IMR-90 (cell line): Measurements from ENCODE around the gene PIKFYVE. TPM values are rescaled to one million over a fixed set of nuclear protein-coding genes. Genes with fewer than 3 reads are reported as not detected.

ENCODE experiments used
- ATAC-seq: fragments of 200-7000 bp; cut with Tn5 transposase; 2 replicates; pipeline ENCODE4 v1.9.1; 2020; ENCODE audit warnings: low read depth, mild to moderate bottlenecking, moderate library complexity
- BruUV-seq: library from RNA; stranded (reverse); fragments of 400-500 nt; replicated peaks from 2 replicates; lab custom pipeline; 2021; lab: Mats Ljungman, UMichigan
- CTCF ChIA-PET: fragments of 300-600 bp; formaldehyde crosslinking; extraction: SDS; loops from one replicate; lab custom pipeline; 2021; ENCODE audit warnings: antibody characterized with exemption; lab: Yijun Ruan, JAX
- POLR2A ChIA-PET: fragments of 300-600 bp; sonication (Branson Sonifier 250); formaldehyde crosslinking; loops from one replicate; lab custom pipeline; 2022; ENCODE audit warnings: antibody characterized with exemption; ENCODE audit not compliant: unreplicated experiment; lab: Charles Lee
- DNase-seq: peaks from one replicate; pipeline ENCODE4 v3.0.0; 2013
- H2AFZ ChIP-seq: replicated peaks from 2 replicates; pipeline ENCODE3; 2013; ENCODE audit warnings: low read length, mild to moderate bottlenecking; ENCODE audit not compliant: poor library complexity
- H2AK5ac ChIP-seq: 2 replicates; pipeline ENCODE4 v1.6.1; 2013; ENCODE audit warnings: low read depth, low read length, inconsistent platforms
- H2AK9ac ChIP-seq: replicated peaks from 2 replicates; pipeline ENCODE3; 2013; ENCODE audit warnings: mild to moderate bottlenecking, low read depth, low read length, moderate library complexity; ENCODE audit not compliant: poor library complexity
- H2BK120ac ChIP-seq: 2 replicates; pipeline ENCODE4 v1.6.1; 2013; ENCODE audit warnings: low read depth, low read length, inconsistent platforms
- H2BK15ac ChIP-seq: 3 replicates; pipeline ENCODE4 v1.6.1; 2013; ENCODE audit warnings: low read depth, low read length, inconsistent platforms
- H2BK20ac ChIP-seq: 2 replicates; pipeline ENCODE4 v1.6.1; 2013; ENCODE audit warnings: low read depth, mild to moderate bottlenecking, inconsistent platforms, low read length, moderate library complexity
- H2BK5ac ChIP-seq: 2 replicates; pipeline ENCODE4 v1.6.1; 2013; ENCODE audit warnings: mild to moderate bottlenecking, low read depth, low read length, inconsistent platforms; ENCODE audit not compliant: poor library complexity, severe bottlenecking
- H3K14ac ChIP-seq: replicated peaks from 2 replicates; pipeline ENCODE4 v1.6.1; 2013; ENCODE audit warnings: low read depth, low read length, inconsistent platforms
- H3K18ac ChIP-seq: 2 replicates; pipeline ENCODE4 v1.6.1; 2013; ENCODE audit warnings: low read depth, low read length, control low read depth
- H3K23ac ChIP-seq: 2 replicates; pipeline ENCODE4 v1.6.1; 2013; ENCODE audit warnings: low read depth, low read length, inconsistent platforms
- H3K27ac ChIP-seq: 2 replicates; pipeline ENCODE4 v1.5.1; 2013; ENCODE audit warnings: mild to moderate bottlenecking, control low read depth, low read length; ENCODE audit not compliant: insufficient read depth
- H3K27me3 ChIP-seq: 2 replicates; pipeline ENCODE4 v1.6.1; 2013; ENCODE audit warnings: low read length; ENCODE audit not compliant: control insufficient read depth, insufficient read depth
- H3K36me3 ChIP-seq: 2 replicates; pipeline ENCODE4 v1.6.1; 2013; ENCODE audit warnings: low read length, mixed read lengths; ENCODE audit not compliant: control insufficient read depth, insufficient read depth
- H3K4ac ChIP-seq: 2 replicates; pipeline ENCODE4 v1.6.1; 2013; ENCODE audit warnings: low read depth, low read length, inconsistent platforms
- H3K4me1 ChIP-seq: 2 replicates; pipeline ENCODE4 v1.6.1; 2013; ENCODE audit warnings: low read length, mixed read lengths; ENCODE audit not compliant: control insufficient read depth, insufficient read depth
- H3K4me2 ChIP-seq: 2 replicates; pipeline ENCODE4 v1.6.1; 2013; ENCODE audit warnings: low read depth, mild to moderate bottlenecking, control low read depth, low read length, moderate library complexity
- H3K4me3 ChIP-seq: 2 replicates; pipeline ENCODE4 v1.5.1; 2013; ENCODE audit warnings: low read depth, mild to moderate bottlenecking, control low read depth, low read length, moderate library complexity; ENCODE audit not compliant: insufficient read depth
- H3K56ac ChIP-seq: 2 replicates; pipeline ENCODE4 v1.6.1; 2013; ENCODE audit warnings: low read length, inconsistent platforms; ENCODE audit not compliant: insufficient read depth; ENCODE audit errors: extremely low read depth
- H3K79me1 ChIP-seq, 2 experiments: 2 replicates each; pipeline ENCODE4 v1.6.1; 2013; ENCODE audit warnings: low read length in 2 of 2, inconsistent platforms in 1 of 2, low read depth in 1 of 2
- H3K9ac ChIP-seq: 2 replicates; pipeline ENCODE4 v1.6.1; 2013; ENCODE audit warnings: low read depth, low read length, control low read depth
- H3K9me1 ChIP-seq: 2 replicates; pipeline ENCODE4 v1.6.1; 2013; ENCODE audit warnings: low read length, inconsistent platforms; ENCODE audit not compliant: insufficient read depth
- H3K9me3 ChIP-seq: 2 replicates; pipeline ENCODE4 v1.6.1; 2013; ENCODE audit warnings: low read length; ENCODE audit not compliant: control insufficient read depth, insufficient read depth
- H4K20me1 ChIP-seq: 2 replicates; pipeline ENCODE4 v1.6.1; 2013; ENCODE audit warnings: low read length, inconsistent platforms; ENCODE audit not compliant: insufficient read depth
- H4K5ac ChIP-seq: 2 replicates; pipeline ENCODE4 v1.6.1; 2013; ENCODE audit warnings: mild to moderate bottlenecking, low read depth, low read length, control low read depth
- H4K8ac ChIP-seq, 2 experiments: 2 replicates each; pipeline ENCODE4 v1.6.1; 2013; ENCODE audit warnings: low read depth in 2 of 2, low read length in 2 of 2, control low read depth in 1 of 2, inconsistent platforms in 1 of 2
- H4K91ac ChIP-seq: 2 replicates; pipeline ENCODE4 v1.6.1; 2013; ENCODE audit warnings: low read depth, low read length, inconsistent platforms; ENCODE audit not compliant: insufficient read depth
- BHLHE40 ChIP-seq: fragments of 150-350 bp; IDR thresholded peaks from 2 replicates; pipeline ENCODE4 v1.6.1; 2016; ENCODE audit warnings: mild to moderate bottlenecking, low read depth, low read length
- CEBPB ChIP-seq: IDR thresholded peaks from 2 replicates; pipeline ENCODE4 v1.6.1; 2012; ENCODE audit warnings: low read depth, low read length, improper control_type of control experiment
- CTCF ChIP-seq: conservative IDR thresholded peaks from 2 replicates; pipeline ENCODE4 v1.5.1; 2012; ENCODE audit warnings: mild to moderate bottlenecking, low read depth, low read length, improper control_type of control experiment
- ELK1 ChIP-seq: fragments of 150-350 bp; IDR thresholded peaks from 2 replicates; pipeline ENCODE4 v1.6.1; 2016; ENCODE audit warnings: low read depth, mild to moderate bottlenecking, low read length, moderate library complexity, borderline replicate concordance
- FOS ChIP-seq: fragments of 150-350 bp; IDR thresholded peaks from 2 replicates; pipeline ENCODE4 v1.6.1; 2016; ENCODE audit warnings: low read depth, low read length
- MAFK ChIP-seq: IDR thresholded peaks from 2 replicates; pipeline ENCODE4 v1.6.1; 2012; ENCODE audit warnings: low read depth, low read length, improper control_type of control experiment
- MXI1 ChIP-seq: IDR thresholded peaks from 2 replicates; pipeline ENCODE4 v1.6.1; 2012; ENCODE audit warnings: low read depth, mild to moderate bottlenecking, low read length, moderate library complexity, borderline replicate concordance
- NFE2L2 ChIP-seq: fragments of 150-350 bp; IDR thresholded peaks from 2 replicates; pipeline ENCODE4 v1.6.1; 2016; ENCODE audit warnings: low read depth, mild to moderate bottlenecking, low read length
- RCOR1 ChIP-seq: IDR thresholded peaks from 2 replicates; pipeline ENCODE4 v1.6.1; 2012; ENCODE audit warnings: mild to moderate bottlenecking, low read length, improper control_type of control experiment; ENCODE audit not compliant: insufficient replicate concordance
- RFX5 ChIP-seq: IDR thresholded peaks from 2 replicates; pipeline ENCODE4 v1.8.0; 2012; ENCODE audit warnings: low read depth, mild to moderate bottlenecking, low read length, moderate library complexity
- USF2 ChIP-seq: fragments of 150-350 bp; IDR thresholded peaks from 2 replicates; pipeline ENCODE4 v1.6.1; 2017; ENCODE audit warnings: mild to moderate bottlenecking, antibody characterized with exemption, low read length, low read depth
- WGBS, 2 experiments: methylation state at CpG; one replicate each; pipeline versions ENCODE4 v1.1.5 to v1.1.7; 2013; ENCODE audit warnings: missing lambda C conversion rate in 2 of 2; ENCODE audit not compliant: insufficient read length in 1 of 2; ENCODE audit errors: extremely low coverage in 2 of 2; 5-methylcytosine and 5-hydroxymethylcytosine counted together
- dilution Hi-C: fragments of 300-500 bp; cut with HindIII; formaldehyde crosslinking; loops from one replicate; pipeline ENCODE4 v1.14.3; 2018; ENCODE audit warnings: low sequenced_read_pairs; ENCODE audit not compliant: unreplicated experiment
- in situ Hi-C: fragments of 300-500 bp; cut with MboI; formaldehyde crosslinking; loops from 3 replicates; pipeline ENCODE4 v1.14.3; 2019; ENCODE audit warnings: low sequenced_read_pairs, inconsistent platforms, mixed read lengths
- intact Hi-C: fragments of 100-400 bp; cut with micrococcal nuclease; formaldehyde crosslinking; loops from 2 replicates; pipeline ENCODE4 v1.10.0; 2022
- polyA plus RNA-seq, 3 experiments: library from polyadenylated mRNA; depleted of rRNA; stranded (reverse); fragments of >200 nt; gene quantifications; 2 replicates each; pipeline ENCODE4 v1.2.3, GENCODE V29; 2012; ENCODE audit warnings: low replicate concordance in 1 of 3
- total RNA-seq: library from RNA; depleted of rRNA; stranded (reverse); fragments of >200 nt; gene quantifications from 2 replicates; pipeline ENCODE4 v1.2.3, GENCODE V29; 2012

PIKFYVE gene
- total and polyA plus RNA-seq, 2 of the 4 experiments (the other 2 are of a cell fraction): 9.3 to 34.6 TPM

- H3K4ac ChIP-seq: no peak overlapping the region
- H3K27me3 ChIP-seq: no peaks in the 10 kb centered on the region
- no CpG with 5 or more reads among the region's 10 CpGs for WGBS, 2 experiments
- H3K4me3 ChIP-seq: no peak overlapping the region
- H3K4me2 ChIP-seq: no peak overlapping the region
- H3K4me1 ChIP-seq: peaks cover 4% of the 10 kb centered on the region; the same call in 1 of the 2 replicates
- intact Hi-C loops: no loop called here
- no TSS peak for BruUV-seq
- no peak overlapping the region for H4K8ac ChIP-seq
- H3K27ac ChIP-seq: no peak overlapping the region
- no peaks in the 10 kb centered on the region for H4K20me1 ChIP-seq
- dilution Hi-C loops: no loop called here
- H3K56ac ChIP-seq: no peak overlapping the region
- no peak overlapping the region for H2BK20ac ChIP-seq
- H3K9me3 ChIP-seq: no peaks in the 10 kb centered on the region
- no peak overlapping the region for H2AK9ac ChIP-seq
- no peak overlapping the region for H3K23ac ChIP-seq
- TF ChIP-seq ELK1 (no peak), CTCF (no peak), RFX5 (no peak), BHLHE40 (no peak), CEBPB (no peak), RCOR1 (no peak), MXI1 (no peak), FOS (no peak), MAFK (no peak), NFE2L2 (no peak), USF2 (no peak)
- peaks cover 4 to 17% of the 10 kb centered on the region in 2 experiments; a peak in 3 of 4 replicates for H3K79me1 ChIP-seq
- H3K36me3 ChIP-seq: peaks cover 3% of the 10 kb centered on the region; the same call in 1 of the 2 replicates
- no peak overlapping the region for H2AK5ac ChIP-seq
- POLR2A ChIA-PET: no interaction called here
- ATAC-seq: no peak
- H2AFZ ChIP-seq: no peak overlapping the region
- H3K9ac ChIP-seq: no peak overlapping the region
- H4K5ac ChIP-seq: no peak overlapping the region
- CTCF ChIA-PET: no interaction called here
- in situ Hi-C loops: loop anchor here (25.0 kb wide), 1 partner anchor 519 kb away; no protein-coding TSS in a partner anchor
- no peak for DNase-seq
- H3K9me1 ChIP-seq: 0 out of 2 replicates have a peak, but pooled peaks cover 3% of the 10 kb centered on the region
- H2BK120ac ChIP-seq: no peak overlapping the region
- no peak overlapping the region for H4K91ac ChIP-seq
- H3K14ac ChIP-seq: no peak overlapping the region
- H2BK5ac ChIP-seq: no peak overlapping the region
- no peak overlapping the region for H2BK15ac ChIP-seq
- H3K18ac ChIP-seq: no peak overlapping the region
These were observed 9.8 kb upstream of the PIKFYVE start for GRCh38 chr2:208256192-208256782.
